Epithelial cell of prostate (primary cell): Measurements from ENCODE around the gene PPP2R5C.
"Not testable (repeated sequence)": the region's sequence is repeated elsewhere in the genome, so short reads cannot be mapped to it uniquely, and the experiment has no call there.

ENCODE experiments used
- DNase-seq: peaks from one replicate; pipeline ENCODE4 v3.0.0-alpha.2; 2011; ENCODE audit warnings: low read depth, low spot score
- H3K27ac ChIP-seq: fragments of 450-650 bp; 2 replicates; pipeline ENCODE4 v1.5.1; 2017; ENCODE audit warnings: mild to moderate bottlenecking

PPP2R5C gene

GRCh38 chr14:101743701-101744100 is 17.8 kb upstream of the PPP2R5C start:
- no peak for DNase-seq
- no peak overlapping the region for H3K27ac ChIP-seq

- not testable (repeated sequence) for H3K27ac ChIP-seq, DNase-seq
Observed at GRCh38 chr14:101744382-101744781, 17.1 kb upstream of the PPP2R5C start.

GRCh38 chr14:101749756-101750155 is 11.8 kb upstream of the PPP2R5C start:
- not testable (repeated sequence) for DNase-seq

GRCh38 chr14:101754893-101755292 is 6.6 kb upstream of the PPP2R5C start:
- no peak overlapping the region for H3K27ac ChIP-seq
- no peak for DNase-seq

More at GRCh38 chr14:101749756-101750155, 11.8 kb upstream of the PPP2R5C start:
- H3K27ac ChIP-seq, result not testable (repeated sequence)

GRCh38 chr14:101755591-101756324 is 5.8 kb upstream of the PPP2R5C start:
- no peak for DNase-seq
- H3K27ac ChIP-seq, result no peak overlapping the region

- H3K27ac ChIP-seq, result no peak overlapping the region
- no peak for DNase-seq
Observed at GRCh38 chr14:101757064-101757838, 4.3 kb upstream of the PPP2R5C start.

- DNase-seq, result no peak
- no peak overlapping the region for H3K27ac ChIP-seq
Observed at GRCh38 chr14:101757839-101758211, 3.7 kb upstream of the PPP2R5C start.

- H3K27ac ChIP-seq, result no peak overlapping the region
Observed at GRCh38 chr14:101758913-101759593, 2.5 kb upstream of the PPP2R5C start.

GRCh38 chr14:101760138-101761011 is 1.1 kb upstream of the PPP2R5C start:
- DNase-seq, result peak; percentile 92
- peak overlapping the region; percentile 59 for H3K27ac ChIP-seq

More at GRCh38 chr14:101758913-101759593, 2.5 kb upstream of the PPP2R5C start:
- no peak for DNase-seq

GRCh38 chr14:101761881-101762529 is 496 bp downstream of the PPP2R5C start:
- peak overlapping the region; percentile 22 for H3K27ac ChIP-seq
- no peak for DNase-seq

GRCh38 chr14:101762530-101763101 is 1.1 kb downstream of the PPP2R5C start:
- DNase-seq, result no peak
- H3K27ac ChIP-seq, result no peak overlapping the region

- H3K27ac ChIP-seq, result no peak overlapping the region
- DNase-seq, result no peak
Observed at GRCh38 chr14:101763941-101764709, 2.6 kb downstream of the PPP2R5C start.

GRCh38 chr14:101767618-101768362 is 6.3 kb downstream of the PPP2R5C start:
- no peak for DNase-seq
- no peak overlapping the region for H3K27ac ChIP-seq

- DNase-seq, result no peak
Observed at GRCh38 chr14:101770183-101770582, 8.7 kb downstream of the PPP2R5C start.

GRCh38 chr14:101772770-101773169 is 11.3 kb downstream of the PPP2R5C start:
- H3K27ac ChIP-seq, result no peak overlapping the region
- DNase-seq, result no peak

More at GRCh38 chr14:101770183-101770582, 8.7 kb downstream of the PPP2R5C start:
- H3K27ac ChIP-seq, result no peak overlapping the region

GRCh38 chr14:101773378-101773777 is 11.9 kb downstream of the PPP2R5C start:
- no peak for DNase-seq
- H3K27ac ChIP-seq, result no peak overlapping the region

GRCh38 chr14:101774006-101774795 is 12.7 kb downstream of the PPP2R5C start:
- DNase-seq, result no peak
- H3K27ac ChIP-seq, result no peak overlapping the region
